B cell (primary cell): ENCODE measurements around the gene DDX24. TPM values are rescaled to one million over a fixed set of nuclear protein-coding genes. Genes with fewer than 3 reads are reported as not detected.

Experiments used
- ATAC-seq: fragments of 200-7000 bp; cut with Tn5 transposase; one replicate; pipeline ENCODE4 v1.10.0; 2021; ENCODE audit warnings: low read depth, mild to moderate bottlenecking, moderate number of reproducible peaks, moderate library complexity
- CTCF ChIA-PET: fragments of 350-600 bp; sonication (Branson Sonifier 250); formaldehyde crosslinking; loops from one replicate; lab custom pipeline; 2021; ENCODE audit warnings: antibody characterized with exemption, inconsistent platforms; lab: Charles Lee
- POLR2A ChIA-PET: fragments of 350-600 bp; sonication (Branson Sonifier 250); formaldehyde crosslinking; loops from one replicate; lab custom pipeline; 2021; ENCODE audit warnings: antibody characterized with exemption; lab: Charles Lee
- DNase-seq: peaks from one replicate; pipeline ENCODE4 v3.0.0; 2013
- H2AFZ ChIP-seq: 2 replicates; pipeline ENCODE4 v1.6.1; 2012; ENCODE audit warnings: mild to moderate bottlenecking, low read depth, low read length; ENCODE audit not compliant: insufficient read depth, poor library complexity, severe bottlenecking
- H3K27ac ChIP-seq, 2 donors: 1 replicate in 1 of 2; 2 replicates in 1 of 2; pipeline ENCODE4 v1.5.1; 2012 to 2013; ENCODE audit warnings: low read length in 2 of 2, mild to moderate bottlenecking in 2 of 2, moderate library complexity in 1 of 2
- H3K27me3 ChIP-seq, 4 experiments: fragments of 200-600 bp in 1 of 4; sonication (generic) in 1 of 4; replicated peaks in 1 of 4; 1 replicate in 2 of 4; 2 replicates in 2 of 4; pipeline versions ENCODE4 v1.6.1 to v1.7.0; 2013 to 2016; ENCODE audit warnings: low read length in 3 of 4, mild to moderate bottlenecking in 2 of 4, mixed read lengths in 1 of 4, moderate library complexity in 1 of 4; ENCODE audit not compliant: insufficient read depth in 4 of 4, control insufficient read depth in 3 of 4; ENCODE audit errors: control extremely low read depth in 1 of 4
- H3K36me3 ChIP-seq, 2 experiments: replicated peaks in 1 of 2; 1 replicate in 1 of 2; 2 replicates in 1 of 2; pipeline versions ENCODE4 v1.6.1 to v1.7.1; 2013; ENCODE audit warnings: low read length in 1 of 2; ENCODE audit not compliant: insufficient read depth in 2 of 2, control insufficient read depth in 1 of 2; ENCODE audit errors: control extremely low read depth in 1 of 2, extremely low read depth in 1 of 2
- H3K4me1 ChIP-seq, 2 donors: fragments of 200-600 bp in 1 of 2; sonication (generic) in 1 of 2; 1 replicate in 1 of 2; 2 replicates in 1 of 2; pipeline versions ENCODE4 v1.5.1 to v1.6.1; 2013 to 2017; ENCODE audit warnings: low read length in 2 of 2; ENCODE audit not compliant: control insufficient read depth in 2 of 2, insufficient read depth in 2 of 2
- H3K4me2 ChIP-seq: replicated peaks from 2 replicates; pipeline ENCODE3; 2012; ENCODE audit warnings: mild to moderate bottlenecking, low read depth, low read length; ENCODE audit not compliant: poor library complexity, severe bottlenecking
- H3K4me3 ChIP-seq, 5 experiments: fragments of 200-600 bp in 1 of 5; sonication (generic) in 1 of 5; 1 replicate in 3 of 5; 2 replicates in 2 of 5; pipeline versions ENCODE4 v1.5.1 to v1.7.0; 2011 to 2016; ENCODE audit warnings: low read length in 4 of 5, mild to moderate bottlenecking in 4 of 5, low read depth in 2 of 5, control low read depth in 1 of 5, moderate library complexity in 1 of 5; ENCODE audit not compliant: insufficient read depth in 1 of 5; ENCODE audit errors: control extremely low read depth in 1 of 5, extremely low read depth in 1 of 5
- H3K79me2 ChIP-seq: fragments of 200-600 bp; sonication (generic); one replicate; pipeline ENCODE4 v1.6.0; 2016; ENCODE audit warnings: low read length; ENCODE audit not compliant: control insufficient read depth, insufficient read depth
- H3K9ac ChIP-seq: fragments of 200-600 bp; sonication (generic); 2 replicates; pipeline ENCODE4 v1.6.1; 2017; ENCODE audit warnings: mild to moderate bottlenecking, low read length, moderate library complexity
- H3K9me3 ChIP-seq, 3 donors: one replicate each; pipeline versions ENCODE4 v1.6.1 to v1.7.1; 2013; ENCODE audit warnings: low read length in 2 of 3; ENCODE audit not compliant: control insufficient read depth in 2 of 3, insufficient read depth in 1 of 3; ENCODE audit errors: control extremely low read depth in 1 of 3
- H4K20me1 ChIP-seq: 2 replicates; pipeline ENCODE4 v1.6.0; 2012; ENCODE audit warnings: mild to moderate bottlenecking, low read length; ENCODE audit not compliant: insufficient read depth, control insufficient read depth, poor library complexity, severe bottlenecking
- H3K27ac Mint-ChIP-seq: one replicate; pipeline ENCODE4 v1.8.0; 2021; ENCODE audit warnings: mixed read lengths
- H3K27me3 Mint-ChIP-seq: one replicate; pipeline ENCODE4 v1.8.0; 2021; ENCODE audit warnings: mixed read lengths
- H3K4me1 Mint-ChIP-seq: one replicate; pipeline ENCODE4 v1.8.0; 2021; ENCODE audit warnings: mixed read lengths
- H3K4me3 Mint-ChIP-seq: one replicate; pipeline ENCODE4 v1.8.0; 2021; ENCODE audit warnings: mixed read lengths
- H3K9me3 Mint-ChIP-seq: one replicate; pipeline ENCODE4 v1.8.0; 2022; ENCODE audit warnings: mixed read lengths; ENCODE audit not compliant: insufficient read depth
- EZH2 ChIP-seq: IDR thresholded peaks from 2 replicates; pipeline ENCODE4 v1.6.1; 2012; ENCODE audit warnings: borderline replicate concordance, low read depth, mild to moderate bottlenecking, moderate library complexity, low read length; ENCODE audit not compliant: insufficient read depth, poor library complexity, severe bottlenecking
- WGBS: methylation state at CpG from one replicate; pipeline ENCODE4 v1.1.5; 2013; ENCODE audit warnings: missing lambda C conversion rate; ENCODE audit not compliant: insufficient coverage; 5-methylcytosine and 5-hydroxymethylcytosine counted together
- intact Hi-C: fragments of 100-400 bp; cut with micrococcal nuclease; formaldehyde crosslinking; loops from one replicate; pipeline ENCODE4 v1.10.0; 2022
- polyA plus RNA-seq: library from polyadenylated mRNA; depleted of rRNA; stranded (reverse); fragments of >200 nt; gene quantifications from 2 replicates; pipeline ENCODE4 v1.2.3, GENCODE V29; 2012
- total RNA-seq, 2 donors: library from RNA; stranded (reverse); fragments of 120-200 nt in 1 of 2; gene quantifications; 1 replicate in 1 of 2; 2 replicates in 1 of 2; pipeline versions ENCODE4 v1.2.3 to v1.2.4, GENCODE V29; 2013 to 2022
- TF ChIP-seq, protein P1 (sequence below): fragments of 200-600 bp; IDR thresholded peaks from one replicate; pipeline ENCODE4 v1.8.0; 2022; ENCODE audit warnings: antibody characterized with exemption, mild to moderate bottlenecking

DDX24 gene
- total and polyA plus RNA-seq, 2 donors (not counting 1 experiment from before 2014, with no cell fraction given), result 145 to 211 TPM

DNA sequence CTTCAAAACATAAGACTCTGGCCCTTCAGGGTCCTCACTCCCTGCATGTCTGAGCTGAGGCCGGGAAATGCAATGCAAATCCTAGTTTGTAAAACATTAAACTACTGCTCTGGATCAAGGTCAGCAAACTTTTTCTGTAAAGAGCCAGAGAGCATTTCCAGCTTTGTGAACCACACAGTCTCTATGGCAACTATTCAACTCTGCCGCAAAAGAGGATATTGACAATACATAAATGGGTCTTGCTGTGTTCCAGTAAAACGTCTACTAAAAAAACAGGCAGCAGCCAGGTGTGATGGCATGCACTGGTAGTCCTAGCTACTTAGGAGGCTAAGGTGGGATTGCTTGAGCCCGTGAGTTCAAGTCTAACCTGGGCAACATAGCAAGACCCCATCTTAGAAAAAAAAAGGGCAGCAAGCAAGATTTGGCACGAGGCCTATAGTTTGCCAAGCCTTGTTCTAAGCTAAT, 22.3 kb downstream of the DDX24 start:
- Mint-ChIP-seq H3K27me3 (no peaks in the 10 kb centered on the region), H3K9me3 (no peaks in the 10 kb centered on the region), H3K4me3 (no peak overlapping the region), H3K4me1 (peaks cover 16% of the 10 kb centered on the region), H3K27ac (no peak overlapping the region)
- Histone ChIP-seq H2AFZ (no peak overlapping the region), H3K36me3 (peaks cover 47 to 91% of the 10 kb centered on the region in 2 experiments), H3K27ac (no peak overlapping the region), H3K4me2 (no peak overlapping the region), H3K9me3 (no peaks in the 10 kb centered on the region), H3K27me3 (no peaks in the 10 kb centered on the region), H3K9ac (no peak overlapping the region), H3K4me3 (no peak overlapping the region), H3K79me2 (peaks cover 16% of the 10 kb centered on the region), H3K4me1 (peaks cover 0 to 9% of the 10 kb centered on the region in 2 donors), H4K20me1 (peaks cover 85% of the 10 kb centered on the region)
- CTCF ChIA-PET, result interaction anchor here (0.9 to 2.5 kb wide), 5 partner anchors 22 to 119 kb away, joined by 3 to 10 read pairs (median 3); no protein-coding TSS in a partner anchor
- intact Hi-C loops, result no loop called here
- TF ChIP-seq EZH2, result no peak
- TF ChIP-seq, protein P1, sequence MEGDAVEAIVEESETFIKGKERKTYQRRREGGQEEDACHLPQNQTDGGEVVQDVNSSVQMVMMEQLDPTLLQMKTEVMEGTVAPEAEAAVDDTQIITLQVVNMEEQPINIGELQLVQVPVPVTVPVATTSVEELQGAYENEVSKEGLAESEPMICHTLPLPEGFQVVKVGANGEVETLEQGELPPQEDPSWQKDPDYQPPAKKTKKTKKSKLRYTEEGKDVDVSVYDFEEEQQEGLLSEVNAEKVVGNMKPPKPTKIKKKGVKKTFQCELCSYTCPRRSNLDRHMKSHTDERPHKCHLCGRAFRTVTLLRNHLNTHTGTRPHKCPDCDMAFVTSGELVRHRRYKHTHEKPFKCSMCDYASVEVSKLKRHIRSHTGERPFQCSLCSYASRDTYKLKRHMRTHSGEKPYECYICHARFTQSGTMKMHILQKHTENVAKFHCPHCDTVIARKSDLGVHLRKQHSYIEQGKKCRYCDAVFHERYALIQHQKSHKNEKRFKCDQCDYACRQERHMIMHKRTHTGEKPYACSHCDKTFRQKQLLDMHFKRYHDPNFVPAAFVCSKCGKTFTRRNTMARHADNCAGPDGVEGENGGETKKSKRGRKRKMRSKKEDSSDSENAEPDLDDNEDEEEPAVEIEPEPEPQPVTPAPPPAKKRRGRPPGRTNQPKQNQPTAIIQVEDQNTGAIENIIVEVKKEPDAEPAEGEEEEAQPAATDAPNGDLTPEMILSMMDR, result no peak
- no peak for ATAC-seq
- POLR2A ChIA-PET, result no interaction called here
- no peak for DNase-seq
- WGBS, result 80% methylated on average over 4 of the region's 5 CpGs

DNA sequence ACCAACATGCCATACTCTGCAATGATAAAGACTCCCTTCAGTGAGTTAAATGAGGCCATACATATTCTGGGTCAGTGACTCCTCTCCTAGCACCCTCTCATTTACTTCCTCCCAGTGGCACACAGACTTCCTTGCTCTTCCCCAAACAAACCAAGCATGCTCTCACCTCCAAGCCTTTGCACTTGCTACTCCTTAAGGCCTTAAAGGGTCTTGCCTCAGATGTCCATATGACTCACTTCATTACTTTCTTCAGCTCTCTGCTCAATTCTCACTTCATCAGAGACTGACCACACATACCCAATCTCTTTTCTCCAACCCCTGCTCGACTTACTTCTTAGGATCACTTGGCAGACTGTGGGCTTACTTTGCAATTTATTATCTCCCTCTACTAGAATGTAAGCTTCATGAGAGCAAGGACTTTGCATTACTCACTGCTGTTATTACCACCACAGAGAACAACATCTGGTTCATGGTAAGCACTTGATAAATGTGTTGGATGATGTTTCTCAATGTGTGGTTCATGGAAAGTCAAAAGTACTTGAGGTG, 22.8 kb downstream of the DDX24 start:
- CTCF ChIA-PET, result interaction anchor here (0.9 to 2.5 kb wide), 4 partner anchors 22 to 119 kb away, joined by 3 to 10 read pairs (median 3); no protein-coding TSS in a partner anchor

More for the DNA sequence above, 22.8 kb downstream of the DDX24 start:
- H3K79me2 ChIP-seq, result peaks cover 16% of the 10 kb centered on the region
- Mint-ChIP-seq H3K27me3 (no peaks in the 10 kb centered on the region), H3K27ac (no peak overlapping the region), H3K4me1 (peaks cover 15% of the 10 kb centered on the region), H3K9me3 (no peaks in the 10 kb centered on the region), H3K4me3 (no peak overlapping the region)
- no peak overlapping the region for H3K9ac ChIP-seq
- intact Hi-C loops, result no loop called here
- H4K20me1 ChIP-seq, result peaks cover 80% of the 10 kb centered on the region
- peaks cover 0 to 9% of the 10 kb centered on the region in 2 donors for H3K4me1 ChIP-seq
- peaks cover 47 to 92% of the 10 kb centered on the region in 2 experiments for H3K36me3 ChIP-seq
- H3K4me2 ChIP-seq, result no peak overlapping the region
- H3K4me3 ChIP-seq, result no peak overlapping the region
- TF ChIP-seq, protein P1, result no peak
- TF ChIP-seq EZH2, result no peak
- POLR2A ChIA-PET, result no interaction called here
- H3K9me3 ChIP-seq, result no peaks in the 10 kb centered on the region
- ATAC-seq (no peak), DNase-seq (no peak)
- no peaks in the 10 kb centered on the region for H3K27me3 ChIP-seq
- H2AFZ ChIP-seq, result no peak overlapping the region
- no peak overlapping the region for H3K27ac ChIP-seq
- WGBS, result 100% methylated on average over 1 of the region's 1 CpG
